Kidney epithelial cell (primary cell): ENCODE measurements around the gene ST6GALNAC3. TPM values are rescaled to one million over a fixed set of nuclear protein-coding genes. Genes with fewer than 3 reads are reported as not detected.

Experiments used
- DNase-seq: peaks from one replicate; pipeline ENCODE4 v3.0.0-alpha.2; 2010; ENCODE audit warnings: low read depth
- H3K27me3 ChIP-seq: 2 replicates; pipeline ENCODE4 v1.6.0; 2011; ENCODE audit warnings: low read length; ENCODE audit not compliant: control insufficient read depth, insufficient read depth
- H3K36me3 ChIP-seq: 2 replicates; pipeline ENCODE4 v1.5.1; 2011; ENCODE audit warnings: low read length; ENCODE audit not compliant: control insufficient read depth, insufficient read depth
- H3K4me3 ChIP-seq: 2 replicates; pipeline ENCODE4 v1.5.1; 2011; ENCODE audit warnings: low read depth, mild to moderate bottlenecking, control low read depth, low read length
- CTCF ChIP-seq: IDR thresholded peaks from 2 replicates; pipeline ENCODE4 v1.5.1; 2011; ENCODE audit warnings: mild to moderate bottlenecking, moderate library complexity, low read length, control low read depth, inconsistent platforms; ENCODE audit not compliant: insufficient read depth, poor library complexity, severe bottlenecking
- total RNA-seq: library from RNA; depleted of rRNA; stranded (reverse); fragments of >200 nt; gene quantifications from 2 replicates; pipeline ENCODE4 v1.2.3, GENCODE V29; 2015

The ST6GALNAC3 gene
- total RNA-seq, 1 donor from 2014 or later: 4.1 TPM

GRCh38 chr1:76601465-76601864 lies 526.9 kb downstream of the ST6GALNAC3 start:
- TF ChIP-seq CTCF: no peak
- no peak for DNase-seq
- no peaks in the 10 kb centered on the region for H3K36me3 ChIP-seq

GRCh38 chr1:76607717-76608116 lies 533.2 kb downstream of the ST6GALNAC3 start:
- no peak for TF ChIP-seq CTCF
- no peaks in the 10 kb centered on the region for H3K36me3 ChIP-seq
- DNase-seq: no peak
- H3K27me3 ChIP-seq: no peaks in the 10 kb centered on the region
- no peak overlapping the region for H3K4me3 ChIP-seq

More at GRCh38 chr1:76601465-76601864, 526.9 kb downstream of the ST6GALNAC3 start:
- H3K4me3 ChIP-seq: no peak overlapping the region
- no peaks in the 10 kb centered on the region for H3K27me3 ChIP-seq

- H3K4me3 ChIP-seq: no peak overlapping the region
- H3K36me3 ChIP-seq: no peaks in the 10 kb centered on the region
- H3K27me3 ChIP-seq: no peaks in the 10 kb centered on the region
- TF ChIP-seq CTCF: no peak
- no peak for DNase-seq
Measured at GRCh38 chr1:76611770-76612445, 537.4 kb downstream of the ST6GALNAC3 start.

GRCh38 chr1:76613886-76614285 lies 539.3 kb downstream of the ST6GALNAC3 start:
- no peaks in the 10 kb centered on the region for H3K36me3 ChIP-seq
- TF ChIP-seq CTCF: no peak
- H3K27me3 ChIP-seq: no peaks in the 10 kb centered on the region
- no peak for DNase-seq
- H3K4me3 ChIP-seq: no peak overlapping the region

- no peak for TF ChIP-seq CTCF
- Histone ChIP-seq H3K4me3 (no peak overlapping the region), H3K36me3 (no peaks in the 10 kb centered on the region), H3K27me3 (no peaks in the 10 kb centered on the region)
- DNase-seq: no peak
Measured at GRCh38 chr1:76615253-76616035, 540.9 kb downstream of the ST6GALNAC3 start.
